Stimulated activated CD8-positive, alpha-beta memory T cell treated with anti-CD3 and anti-CD28 coated beads, Interleukin-15, amount 100 ng/mL, for 4 hours (primary cell): ENCODE measurements around the gene BLTP3A.
"Not testable (repeated sequence)": the region's sequence is repeated elsewhere in the genome, so short reads cannot be mapped to it uniquely, and the experiment has no call there.

Experiments
- DNase-seq, 2 donors: peaks; one replicate each; pipeline ENCODE4 v3.0.0-alpha.2; 2020; ENCODE audit warnings: low read depth in 2 of 2

The BLTP3A gene, protein sequence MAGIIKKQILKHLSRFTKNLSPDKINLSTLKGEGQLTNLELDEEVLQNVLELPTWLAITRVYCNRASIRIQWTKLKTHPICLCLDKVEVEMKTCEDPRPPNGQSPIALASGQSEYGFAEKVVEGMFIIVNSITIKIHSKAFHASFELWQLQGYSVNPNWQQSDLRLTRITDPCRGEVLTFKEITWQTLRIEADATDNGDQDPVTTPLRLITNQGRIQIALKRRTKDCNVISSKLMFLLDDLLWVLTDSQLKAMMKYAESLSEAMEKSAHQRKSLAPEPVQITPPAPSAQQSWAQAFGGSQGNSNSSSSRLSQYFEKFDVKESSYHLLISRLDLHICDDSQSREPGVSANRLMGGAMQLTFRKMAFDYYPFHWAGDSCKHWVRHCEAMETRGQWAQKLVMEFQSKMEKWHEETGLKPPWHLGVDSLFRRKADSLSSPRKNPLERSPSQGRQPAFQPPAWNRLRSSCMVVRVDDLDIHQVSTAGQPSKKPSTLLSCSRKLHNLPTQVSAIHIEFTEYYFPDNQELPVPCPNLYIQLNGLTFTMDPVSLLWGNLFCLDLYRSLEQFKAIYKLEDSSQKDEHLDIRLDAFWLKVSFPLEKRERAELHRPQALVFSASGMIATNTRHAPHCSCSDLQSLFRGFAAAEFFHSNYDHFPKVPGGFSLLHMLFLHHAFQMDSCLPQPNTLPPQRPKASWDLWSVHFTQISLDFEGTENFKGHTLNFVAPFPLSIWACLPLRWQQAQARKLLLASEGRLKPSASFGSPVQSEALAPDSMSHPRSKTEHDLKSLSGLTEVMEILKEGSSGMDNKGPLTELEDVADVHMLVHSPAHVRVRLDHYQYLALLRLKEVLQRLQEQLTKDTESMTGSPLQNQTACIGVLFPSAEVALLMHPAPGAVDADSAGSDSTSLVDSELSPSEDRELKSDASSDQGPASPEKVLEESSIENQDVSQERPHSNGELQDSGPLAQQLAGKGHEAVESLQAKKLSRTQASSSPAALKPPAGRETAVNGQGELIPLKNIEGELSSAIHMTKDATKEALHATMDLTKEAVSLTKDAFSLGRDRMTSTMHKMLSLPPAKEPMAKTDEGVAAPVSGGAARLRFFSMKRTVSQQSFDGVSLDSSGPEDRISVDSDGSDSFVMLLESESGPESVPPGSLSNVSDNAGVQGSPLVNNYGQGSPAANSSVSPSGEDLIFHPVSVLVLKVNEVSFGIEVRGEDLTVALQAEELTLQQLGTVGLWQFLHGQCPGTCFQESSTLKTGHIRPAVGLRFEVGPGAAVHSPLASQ (N-terminal part only)

DNA sequence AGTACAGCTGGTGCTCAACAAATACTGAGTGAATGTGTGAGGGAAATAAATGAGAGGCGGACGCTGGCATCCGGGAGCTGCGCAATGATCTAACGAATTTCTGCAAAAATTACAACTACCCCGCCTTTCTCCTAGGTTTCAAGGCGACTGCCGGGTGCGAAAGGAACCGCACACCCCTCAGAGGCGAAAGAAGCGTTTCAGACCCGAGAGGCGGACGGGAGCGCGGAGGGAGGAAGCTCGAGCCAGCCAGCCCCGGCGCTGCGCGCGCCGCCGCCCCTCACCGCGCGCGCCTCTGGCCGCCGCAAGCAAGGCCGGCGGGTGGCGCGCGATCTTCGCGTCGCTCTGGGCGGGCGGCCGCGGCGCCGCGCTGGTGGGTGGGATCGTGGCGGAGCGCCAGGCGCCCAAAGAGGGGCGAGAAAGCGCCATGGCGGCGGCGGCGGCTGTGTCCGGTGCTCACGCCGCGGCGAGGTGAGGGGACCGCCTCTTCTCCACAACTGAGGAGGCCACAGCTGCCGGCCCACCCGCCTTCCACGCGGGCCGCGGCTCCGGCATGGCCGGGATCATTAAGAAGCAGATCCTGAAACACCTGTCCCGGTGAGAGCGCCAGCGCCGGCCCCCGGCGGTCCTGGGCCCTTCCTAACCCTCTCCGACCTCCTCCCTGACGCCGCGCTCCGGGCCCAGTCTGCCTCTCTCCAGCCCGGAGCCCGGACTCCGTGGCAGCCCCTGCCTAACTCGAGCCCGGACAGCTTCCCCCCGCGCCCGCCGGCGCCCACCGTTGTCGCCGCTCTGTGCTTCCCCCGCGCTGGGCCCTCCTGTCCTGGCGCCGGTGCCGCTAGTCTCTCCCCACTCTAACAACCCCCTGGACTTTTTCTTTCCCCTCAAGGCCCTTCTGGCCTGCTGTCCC lies at the start of gene BLTP3A:
BLTP3A (plus strand) TSS at position 383 of the 904 bp plus-strand sequence; CDS start at position 551, 168 bp downstream.
- peak; percentile 48 to 68 for DNase-seq

DNA sequence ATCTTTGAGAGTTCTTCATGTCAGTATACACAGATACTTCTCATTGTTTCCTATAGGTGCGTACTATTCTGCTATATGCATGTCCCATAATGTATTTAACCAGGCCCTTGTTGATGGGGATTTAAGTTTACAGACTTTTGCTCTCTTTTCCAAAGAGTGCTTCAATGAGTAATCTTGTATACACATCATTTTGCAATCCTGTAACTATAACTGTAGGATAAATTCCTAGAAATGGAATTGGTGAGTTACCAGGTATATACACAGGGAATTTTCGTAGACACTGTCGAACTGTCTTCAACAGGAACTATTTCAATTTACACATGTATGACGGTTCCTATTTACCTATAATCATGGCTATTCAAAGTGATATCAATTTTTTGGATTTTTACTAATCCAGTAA lies 49.8 kb upstream of the BLTP3A start:
- DNase-seq = no peak

DNA sequence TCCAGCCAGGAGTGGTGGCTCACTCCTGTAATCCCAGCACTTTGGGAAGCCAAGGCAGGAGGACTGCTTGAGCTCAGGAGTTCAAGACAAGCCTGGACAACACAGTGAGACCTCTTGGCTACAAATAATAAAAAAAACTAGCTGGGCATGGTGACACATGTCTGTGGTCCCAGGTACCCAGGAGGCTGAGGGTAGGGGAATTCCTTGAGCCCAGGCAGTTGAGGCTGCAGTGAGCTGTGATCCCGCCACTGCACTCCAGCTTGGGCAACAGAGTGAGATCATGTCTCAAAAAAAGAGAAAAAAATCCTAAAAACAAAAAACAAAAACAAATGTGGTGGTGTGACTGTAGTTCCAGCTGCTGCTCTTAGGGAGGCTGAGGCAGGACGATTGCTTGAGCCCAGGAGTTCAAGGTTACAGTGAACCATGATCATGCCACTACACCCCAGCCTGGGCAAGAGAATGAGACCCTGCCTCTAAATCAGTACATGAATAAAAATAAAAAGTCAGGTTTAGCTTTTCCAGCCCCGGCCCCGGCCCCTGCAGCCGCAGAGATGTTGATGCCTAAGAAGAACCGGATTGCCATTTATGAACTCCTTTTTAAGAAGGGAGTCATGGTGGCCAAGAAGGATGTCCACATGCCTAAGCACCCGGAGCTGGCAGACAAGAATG lies 48.1 kb upstream of the BLTP3A start:
- DNase-seq = no peak

DNA sequence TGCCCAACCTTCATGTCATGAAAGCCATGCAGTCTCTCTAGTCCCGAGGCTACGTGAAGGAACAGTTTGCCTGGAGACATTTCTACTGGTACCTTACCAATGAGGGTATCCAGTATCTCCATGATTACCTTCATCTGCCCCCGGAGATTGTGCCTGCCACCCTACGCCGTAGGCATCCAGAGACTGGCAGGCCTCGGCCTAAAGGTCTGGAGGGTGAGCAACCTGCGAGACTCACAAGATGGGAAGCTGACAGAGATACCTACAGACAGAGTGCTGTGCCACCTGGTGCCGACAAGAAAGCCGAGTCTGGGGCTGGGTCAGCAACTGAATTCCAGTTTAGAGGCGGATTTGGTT lies 47.6 kb upstream of the BLTP3A start:
- not testable (repeated sequence) for DNase-seq

DNA sequence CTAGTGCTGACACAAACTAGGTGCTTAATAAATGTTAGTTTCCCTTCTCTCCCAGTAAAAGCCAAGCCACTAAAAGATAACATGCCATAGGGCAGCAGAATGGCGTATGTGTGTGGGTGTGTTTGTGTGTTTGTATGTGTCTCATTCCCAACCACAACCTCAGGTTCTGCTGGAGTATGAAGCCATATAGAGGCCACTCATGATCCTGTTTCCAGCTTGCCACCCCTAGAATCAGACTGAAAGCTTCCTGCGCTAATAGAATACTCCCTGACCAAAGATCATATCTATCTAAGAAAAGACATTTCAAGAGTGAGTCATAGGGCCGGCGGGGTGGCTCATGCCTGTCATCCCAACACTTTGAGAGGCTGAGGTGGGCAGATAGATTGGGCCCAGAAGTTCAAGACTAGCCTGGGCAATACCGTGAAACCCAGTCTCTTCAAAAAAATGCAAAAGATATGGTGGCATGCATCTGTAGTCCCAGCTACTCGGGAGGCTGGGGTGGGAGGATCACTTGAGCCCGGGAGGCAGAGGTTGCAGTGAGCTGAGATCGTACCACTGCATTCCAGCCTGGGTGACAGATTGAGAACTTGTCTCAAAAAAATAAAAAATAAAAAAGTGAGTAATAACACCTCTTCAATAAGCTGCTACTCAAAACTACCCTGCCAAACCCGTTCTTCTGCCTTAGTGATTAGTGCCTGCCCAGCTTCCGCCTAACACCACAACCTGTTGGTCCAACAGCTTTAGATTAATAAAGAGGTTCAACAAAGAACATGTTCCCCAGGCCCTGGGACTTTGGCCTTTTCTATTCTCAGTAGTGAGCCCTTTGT lies 46.4 kb upstream of the BLTP3A start:
- no peak for DNase-seq

DNA sequence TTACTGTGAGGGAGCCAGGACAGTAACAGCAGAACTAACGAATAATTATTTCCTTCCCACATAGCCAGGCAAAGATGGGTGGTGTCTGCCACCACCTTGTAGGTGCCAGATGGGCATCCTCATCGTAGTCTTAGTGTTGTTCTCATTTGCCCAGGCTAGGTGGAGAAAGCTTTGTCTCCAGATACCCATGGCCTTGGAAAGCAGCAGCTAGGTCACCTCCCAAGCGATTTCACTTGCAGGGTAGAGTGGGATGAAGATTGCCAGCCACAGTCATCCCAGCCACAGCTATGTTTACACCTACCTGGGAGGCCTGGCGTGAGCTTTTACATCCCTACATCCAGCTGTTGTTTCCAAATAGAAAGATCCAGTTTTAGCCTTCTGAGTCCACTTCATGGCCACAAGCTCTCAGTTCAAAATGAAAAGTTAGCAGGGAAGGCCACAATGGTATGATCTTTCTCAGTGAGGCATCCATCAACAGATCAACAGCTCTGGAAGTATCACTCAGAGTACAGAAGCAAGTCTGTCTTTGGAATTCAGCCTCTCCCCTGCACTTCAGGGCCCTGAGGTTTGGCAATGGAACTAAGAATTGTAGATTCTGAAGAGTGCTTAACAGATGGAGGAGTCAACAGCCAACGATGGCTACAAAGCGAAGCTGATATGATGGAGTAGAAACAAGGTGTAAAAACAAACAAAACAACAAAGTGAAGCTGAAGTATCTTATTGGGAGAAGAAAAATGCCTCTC lies 45.6 kb upstream of the BLTP3A start:
- DNase-seq = no peak

DNA sequence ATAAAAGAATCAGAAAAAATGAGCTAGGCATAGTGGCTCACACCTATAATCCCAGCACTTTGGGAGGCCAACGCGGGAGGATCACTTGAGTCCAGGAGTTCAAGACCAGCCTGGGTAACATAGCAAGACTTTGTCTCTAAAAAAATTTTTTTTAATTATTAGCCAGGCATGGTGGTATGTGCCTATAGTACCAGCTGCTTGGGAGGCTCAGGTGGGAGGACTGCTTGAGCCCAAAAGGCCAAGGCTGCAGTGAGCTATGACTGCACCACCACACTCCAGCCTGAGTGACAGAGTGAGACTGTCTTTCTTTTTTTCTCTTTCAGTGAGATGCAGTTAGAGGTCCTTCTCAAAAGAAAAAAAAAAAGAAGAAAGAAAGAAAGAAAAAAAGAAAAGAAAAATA lies 43.1 kb upstream of the BLTP3A start:
- no peak for DNase-seq

DNA sequence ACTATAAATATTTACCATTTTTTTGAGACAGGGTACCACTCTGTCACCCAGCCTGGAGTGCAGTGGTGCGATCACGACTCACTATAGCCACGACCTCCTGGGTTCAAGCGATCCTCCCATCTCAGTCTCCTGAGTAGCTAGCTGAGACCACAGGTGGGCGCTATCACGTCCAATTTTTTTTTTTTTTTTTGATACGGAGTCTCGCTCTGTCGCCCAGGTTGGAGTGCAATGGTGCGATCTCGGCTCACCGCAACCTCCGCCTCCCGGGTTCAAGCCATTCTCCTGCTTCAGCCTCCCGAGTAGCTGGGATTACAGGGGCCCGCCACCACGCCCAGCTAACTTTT lies 35.4 kb upstream of the BLTP3A start:
- not testable (repeated sequence) for DNase-seq

DNA sequence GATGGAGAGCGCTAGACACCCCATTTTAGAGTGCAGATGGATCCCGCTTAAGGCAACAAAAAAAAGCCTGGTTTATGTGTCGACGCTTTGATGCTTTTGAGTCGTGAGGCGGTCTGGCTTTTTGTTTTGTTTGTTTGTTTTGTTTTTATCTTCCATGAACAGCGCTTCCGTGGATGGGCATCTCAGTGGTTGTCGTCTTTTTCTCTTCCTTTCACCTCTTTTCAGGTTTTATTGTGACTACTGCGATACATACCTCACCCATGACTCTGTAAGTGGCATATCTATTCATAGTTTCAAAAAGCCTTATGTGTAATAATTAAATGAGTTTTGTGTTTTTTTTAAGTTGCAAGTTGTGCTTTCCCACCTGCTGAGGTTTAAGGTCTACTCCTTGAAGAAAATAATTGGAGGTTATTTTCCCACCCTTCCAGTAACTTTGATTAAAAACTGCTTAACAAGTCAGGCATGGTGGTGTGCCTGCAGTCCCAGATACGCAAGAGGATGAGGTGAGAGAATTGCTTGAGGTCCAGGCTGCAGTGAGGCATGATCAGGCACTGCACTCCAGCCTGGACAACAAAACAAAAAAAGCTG lies 34.1 kb upstream of the BLTP3A start:
- no peak for DNase-seq

DNA sequence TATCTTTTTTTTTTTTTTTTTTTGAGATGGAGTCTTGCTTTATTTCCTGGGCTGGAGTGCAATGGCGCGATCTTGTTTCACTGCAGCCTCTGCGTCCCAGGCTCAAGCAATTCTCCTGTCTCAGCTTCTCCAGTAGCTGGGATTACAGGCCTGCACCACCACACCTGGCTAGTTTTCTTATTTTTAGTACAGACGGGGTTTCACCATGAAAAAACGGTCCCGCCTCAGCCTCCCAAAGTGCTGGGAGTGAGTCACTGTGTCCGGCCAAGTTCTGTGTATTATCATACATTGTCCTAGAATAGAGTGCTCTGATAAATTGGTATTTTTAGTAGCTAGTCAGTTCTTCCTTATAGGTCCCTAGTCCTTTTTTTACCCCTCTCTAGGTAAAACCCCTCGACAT lies 31.8 kb upstream of the BLTP3A start:
- no peak for DNase-seq

DNA sequence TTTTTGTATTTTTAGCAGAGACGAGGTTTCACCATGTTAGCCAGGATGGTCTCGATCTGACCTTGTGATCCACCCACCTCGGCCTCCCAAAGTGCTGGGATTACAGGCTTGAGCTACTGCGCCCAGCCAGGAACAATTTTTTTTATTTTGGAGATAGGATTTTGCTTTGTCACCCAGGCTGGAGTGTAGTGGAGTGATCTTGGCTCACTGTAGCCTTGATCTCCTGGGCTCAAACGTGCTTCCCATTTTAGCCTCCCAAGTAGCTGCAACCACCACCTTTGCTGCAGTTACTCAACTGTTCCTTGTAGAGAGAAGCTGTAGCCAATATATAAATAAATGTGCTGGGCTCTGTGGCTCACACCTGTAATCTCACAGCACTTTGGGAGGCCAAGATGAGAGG lies 30.2 kb upstream of the BLTP3A start:
- not testable (repeated sequence) for DNase-seq

DNA sequence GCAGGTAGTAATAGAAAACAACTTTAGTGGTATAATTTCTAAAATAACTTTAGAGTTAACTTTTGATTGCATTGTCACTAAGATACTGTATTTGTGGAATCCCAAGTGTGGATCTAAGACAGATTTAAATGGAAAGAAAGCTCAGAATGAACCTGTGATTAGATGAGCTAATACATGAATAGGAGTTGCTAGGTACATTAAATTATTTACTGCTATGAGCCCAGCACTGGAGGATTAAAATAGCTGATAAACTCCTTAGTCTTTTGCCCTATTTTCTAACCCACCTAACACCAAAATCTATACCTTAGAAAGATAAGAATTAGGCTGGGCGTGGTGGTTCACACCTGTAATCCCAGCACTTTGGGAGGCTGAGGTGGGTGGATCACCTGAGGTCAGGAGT lies 23.7 kb upstream of the BLTP3A start:
- DNase-seq = no peak

DNA sequence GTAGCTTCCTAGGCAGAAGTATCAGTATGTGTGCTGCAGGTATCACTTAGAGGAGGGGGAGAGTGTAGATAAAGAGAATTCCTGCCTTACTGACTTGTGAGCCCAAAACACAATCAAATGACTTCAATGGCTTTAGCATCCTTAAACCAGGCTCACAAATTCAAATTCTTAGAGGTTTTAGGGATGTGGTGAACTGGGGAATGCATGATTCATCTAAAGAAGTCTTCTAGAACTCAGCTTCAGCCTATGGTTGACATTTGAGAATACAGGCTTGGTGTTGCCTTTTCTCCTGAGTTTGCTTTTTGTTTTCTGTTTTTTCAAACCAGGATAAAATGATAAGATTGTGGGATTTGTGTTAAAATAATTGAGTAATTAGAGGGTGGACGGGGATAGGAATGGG lies 20.2 kb upstream of the BLTP3A start:
- DNase-seq = no peak

DNA sequence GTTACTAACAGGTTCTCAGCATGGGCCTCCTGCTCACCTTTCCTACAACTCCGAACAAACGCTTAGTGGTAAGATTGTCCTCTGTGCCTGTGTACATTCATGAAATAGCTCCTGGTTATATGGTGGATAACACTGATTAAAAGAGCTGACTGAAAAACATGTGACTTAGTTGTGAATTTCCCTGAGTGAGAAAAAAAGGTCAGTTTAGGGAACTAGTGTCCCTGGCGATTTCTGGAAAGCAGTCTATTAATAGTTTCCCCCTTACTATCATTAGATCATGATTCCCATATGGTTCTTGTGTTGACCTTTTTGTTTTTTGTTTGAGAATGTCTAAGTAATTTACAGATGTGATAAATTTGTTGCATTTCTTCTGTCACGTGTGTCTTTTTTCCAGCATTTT lies 18.9 kb upstream of the BLTP3A start:
- no peak for DNase-seq

DNA sequence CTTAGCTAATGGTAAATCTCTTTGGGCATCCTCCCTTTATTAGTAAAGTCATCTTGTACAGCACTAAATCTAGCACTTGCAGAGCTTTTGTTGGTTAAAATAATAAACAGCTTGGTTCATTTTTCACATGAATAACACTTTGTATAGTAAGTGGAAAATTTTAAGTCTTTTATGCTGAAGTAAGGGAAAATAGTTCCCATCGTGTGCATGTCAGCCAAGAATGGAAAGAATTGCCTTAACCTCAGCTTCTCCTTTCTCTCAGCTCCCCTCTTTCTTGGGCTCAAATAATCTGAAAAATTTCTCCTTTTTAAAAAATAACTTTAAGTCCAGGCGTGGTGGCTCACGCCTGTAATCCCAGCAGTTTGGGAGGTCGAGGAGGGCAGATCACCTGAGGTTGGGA lies 18.0 kb upstream of the BLTP3A start:
- no peak for DNase-seq

DNA sequence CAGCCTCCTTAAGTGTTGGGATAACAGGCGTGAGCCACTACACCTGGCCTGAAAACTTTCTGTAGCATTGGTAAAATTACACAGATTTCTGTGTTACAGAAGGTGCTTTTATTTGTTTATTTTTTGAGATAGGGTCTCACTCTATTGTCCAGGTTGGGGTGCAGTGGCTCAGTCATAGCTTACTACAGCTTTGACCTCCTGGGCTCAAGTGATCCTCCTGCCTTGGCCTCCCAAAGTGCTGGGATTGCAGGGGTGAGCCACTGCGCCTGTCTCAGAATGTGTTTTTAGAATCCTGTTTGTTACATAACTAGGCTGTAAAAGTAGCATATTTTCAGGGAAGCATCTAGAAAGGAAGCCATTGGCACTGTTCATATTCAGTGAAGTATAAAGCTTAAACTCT lies 16.9 kb upstream of the BLTP3A start:
- DNase-seq = no peak

DNA sequence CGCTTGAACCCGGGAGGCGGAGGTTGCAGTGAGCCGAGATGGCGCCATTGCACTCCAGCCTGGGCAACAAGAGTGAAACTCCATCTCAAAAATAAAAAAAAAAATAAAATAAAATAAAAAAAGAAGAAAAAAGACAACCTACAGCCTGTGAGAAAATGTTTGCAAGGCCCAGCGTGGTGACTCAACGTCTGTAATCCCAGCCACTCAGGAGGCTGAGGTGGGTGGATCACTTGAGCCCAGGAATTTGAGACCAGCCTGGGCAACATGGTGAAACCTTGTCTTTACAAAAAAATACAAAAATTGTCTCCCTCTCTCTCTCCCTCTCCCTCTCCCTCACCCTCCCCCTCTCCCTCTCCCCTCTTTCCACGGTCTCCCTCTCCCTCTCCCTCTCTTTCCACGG lies 6.5 kb upstream of the BLTP3A start:
- DNase-seq = not testable (repeated sequence)

DNA sequence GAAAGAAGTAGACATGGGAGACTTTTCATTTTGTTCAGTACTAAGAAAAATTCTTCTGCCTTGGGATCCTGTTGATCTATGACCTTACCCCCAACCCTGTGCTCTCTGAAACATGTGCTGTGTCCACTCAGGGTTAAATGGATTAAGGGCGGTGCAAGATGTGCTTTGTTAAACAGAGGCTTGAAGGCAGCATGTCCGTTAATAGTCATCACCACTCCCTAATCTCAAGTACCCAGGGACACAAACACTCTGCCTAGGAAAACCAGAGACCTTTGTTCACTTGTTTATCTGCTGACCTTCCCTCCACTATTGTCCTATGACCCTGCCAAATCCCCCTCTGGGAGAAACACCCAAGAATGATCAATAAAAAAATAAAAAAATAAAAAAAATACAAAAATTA lies 4.7 kb upstream of the BLTP3A start:
- not testable (repeated sequence) for DNase-seq

DNA sequence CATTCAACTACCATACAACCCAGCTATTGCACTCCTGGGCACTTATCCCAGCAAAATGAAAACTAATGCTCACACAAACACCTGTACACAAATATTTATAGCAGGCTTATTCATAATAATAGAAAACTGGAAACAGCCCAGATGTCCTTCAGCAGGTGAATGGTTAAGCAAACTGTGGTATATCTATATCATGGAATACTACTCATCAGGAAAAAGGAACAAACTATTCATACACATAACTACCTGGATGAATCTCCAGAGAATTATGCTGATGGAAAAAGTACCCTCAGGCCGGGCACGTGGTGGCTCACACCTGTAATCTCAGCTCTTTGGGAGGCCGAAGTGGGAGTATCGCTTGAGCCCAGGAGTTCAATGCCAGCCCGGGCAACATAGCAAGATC lies 3.8 kb upstream of the BLTP3A start:
- no peak for DNase-seq
